Bronchial epithelial cell (primary cell): ENCODE data around the gene DSCAM. TPM values are rescaled to one million over a fixed set of nuclear protein-coding genes. Genes with fewer than 3 reads are reported as not detected.
A peak's percentile ranks its signal among the peaks of the same experiment; 100 is the strongest.
"Not testable (repeated sequence)": the region's sequence is repeated elsewhere in the genome, so short reads cannot be mapped to it uniquely, and the experiment has no call there.

Experiments
- DNase-seq: peaks from one replicate; pipeline ENCODE4 v3.0.0-alpha.2; 2010; ENCODE audit warnings: low read depth
- FAIRE-seq: peaks from 2 replicates; lab custom pipeline; 2011; peaks lifted over from hg19 to GRCh38; lab: Jason Lieb, UNC
- H3K27me3 ChIP-seq: 2 replicates; pipeline ENCODE4 v1.5.1; 2011; ENCODE audit warnings: low read length; ENCODE audit not compliant: control insufficient read depth, insufficient read depth
- H3K36me3 ChIP-seq: 2 replicates; pipeline ENCODE4 v1.5.1; 2011; ENCODE audit warnings: low read length; ENCODE audit not compliant: control insufficient read depth, insufficient read depth
- H3K4me3 ChIP-seq: 2 replicates; pipeline ENCODE4 v1.5.1; 2011; ENCODE audit warnings: mild to moderate bottlenecking, low read depth, low read length, control low read depth
- total RNA-seq: library from RNA; depleted of rRNA; stranded (reverse); fragments of >200 nt; gene quantifications from 2 replicates; pipeline ENCODE4 v1.2.1, GENCODE V29; 2014
- TF ChIP-seq, protein P1 (sequence below): IDR thresholded peaks from 2 replicates; pipeline ENCODE4 v1.5.1; 2011; ENCODE audit warnings: mild to moderate bottlenecking, moderate library complexity, low read length, control low read depth, inconsistent platforms; ENCODE audit not compliant: insufficient read depth, severe bottlenecking

DSCAM gene, protein sequence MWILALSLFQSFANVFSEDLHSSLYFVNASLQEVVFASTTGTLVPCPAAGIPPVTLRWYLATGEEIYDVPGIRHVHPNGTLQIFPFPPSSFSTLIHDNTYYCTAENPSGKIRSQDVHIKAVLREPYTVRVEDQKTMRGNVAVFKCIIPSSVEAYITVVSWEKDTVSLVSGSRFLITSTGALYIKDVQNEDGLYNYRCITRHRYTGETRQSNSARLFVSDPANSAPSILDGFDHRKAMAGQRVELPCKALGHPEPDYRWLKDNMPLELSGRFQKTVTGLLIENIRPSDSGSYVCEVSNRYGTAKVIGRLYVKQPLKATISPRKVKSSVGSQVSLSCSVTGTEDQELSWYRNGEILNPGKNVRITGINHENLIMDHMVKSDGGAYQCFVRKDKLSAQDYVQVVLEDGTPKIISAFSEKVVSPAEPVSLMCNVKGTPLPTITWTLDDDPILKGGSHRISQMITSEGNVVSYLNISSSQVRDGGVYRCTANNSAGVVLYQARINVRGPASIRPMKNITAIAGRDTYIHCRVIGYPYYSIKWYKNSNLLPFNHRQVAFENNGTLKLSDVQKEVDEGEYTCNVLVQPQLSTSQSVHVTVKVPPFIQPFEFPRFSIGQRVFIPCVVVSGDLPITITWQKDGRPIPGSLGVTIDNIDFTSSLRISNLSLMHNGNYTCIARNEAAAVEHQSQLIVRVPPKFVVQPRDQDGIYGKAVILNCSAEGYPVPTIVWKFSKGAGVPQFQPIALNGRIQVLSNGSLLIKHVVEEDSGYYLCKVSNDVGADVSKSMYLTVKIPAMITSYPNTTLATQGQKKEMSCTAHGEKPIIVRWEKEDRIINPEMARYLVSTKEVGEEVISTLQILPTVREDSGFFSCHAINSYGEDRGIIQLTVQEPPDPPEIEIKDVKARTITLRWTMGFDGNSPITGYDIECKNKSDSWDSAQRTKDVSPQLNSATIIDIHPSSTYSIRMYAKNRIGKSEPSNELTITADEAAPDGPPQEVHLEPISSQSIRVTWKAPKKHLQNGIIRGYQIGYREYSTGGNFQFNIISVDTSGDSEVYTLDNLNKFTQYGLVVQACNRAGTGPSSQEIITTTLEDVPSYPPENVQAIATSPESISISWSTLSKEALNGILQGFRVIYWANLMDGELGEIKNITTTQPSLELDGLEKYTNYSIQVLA (N-terminal part only)
- total RNA-seq = 0.38 and 0.53 TPM in 2 replicates

DNA sequence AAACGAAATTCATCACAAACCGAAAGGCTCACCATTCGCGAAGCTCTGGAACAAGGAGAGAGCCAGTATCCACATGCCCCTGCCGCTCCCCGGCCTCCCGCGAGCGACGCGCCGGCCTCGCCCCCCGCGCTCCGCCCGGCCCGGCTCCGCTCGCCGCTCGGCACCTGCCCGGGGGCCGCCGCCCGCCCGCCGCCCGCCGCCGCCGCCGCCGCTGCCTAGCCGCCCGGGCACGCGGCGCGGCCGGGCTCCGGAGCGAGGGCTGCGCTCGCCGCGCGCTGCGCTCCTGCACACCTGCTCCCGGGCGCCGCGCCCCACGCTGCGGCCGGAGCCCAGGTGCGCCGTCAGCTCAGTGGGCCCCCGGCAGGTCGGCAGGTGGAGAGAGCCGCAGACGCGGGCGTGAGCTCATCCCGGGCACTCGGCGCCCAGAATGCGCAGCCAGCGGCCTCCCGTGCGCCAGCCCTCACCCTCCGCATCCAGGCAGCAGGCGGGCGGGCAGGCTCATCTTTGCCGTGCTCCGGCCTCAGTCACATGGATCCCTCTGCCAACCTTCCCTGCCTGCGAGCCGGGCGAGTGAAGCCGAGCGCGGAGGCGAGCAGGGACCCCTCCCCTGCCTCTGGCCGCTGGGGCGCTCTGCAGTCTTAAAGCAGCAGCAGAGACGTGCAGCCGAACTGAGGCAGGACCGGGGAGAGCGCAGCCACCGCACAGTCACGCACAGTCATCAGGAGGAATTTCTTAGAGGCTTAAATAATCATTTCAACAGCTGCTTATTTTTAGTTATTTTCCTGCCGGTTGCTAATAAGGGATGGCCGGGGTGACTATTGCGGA, at the start of gene DSCAM:
TSS of gene DSCAM (minus strand) at position 572 of the 825 bp plus-strand sequence. CDS start at position 75, 497 bp downstream.
- TF ChIP-seq, protein P1, sequence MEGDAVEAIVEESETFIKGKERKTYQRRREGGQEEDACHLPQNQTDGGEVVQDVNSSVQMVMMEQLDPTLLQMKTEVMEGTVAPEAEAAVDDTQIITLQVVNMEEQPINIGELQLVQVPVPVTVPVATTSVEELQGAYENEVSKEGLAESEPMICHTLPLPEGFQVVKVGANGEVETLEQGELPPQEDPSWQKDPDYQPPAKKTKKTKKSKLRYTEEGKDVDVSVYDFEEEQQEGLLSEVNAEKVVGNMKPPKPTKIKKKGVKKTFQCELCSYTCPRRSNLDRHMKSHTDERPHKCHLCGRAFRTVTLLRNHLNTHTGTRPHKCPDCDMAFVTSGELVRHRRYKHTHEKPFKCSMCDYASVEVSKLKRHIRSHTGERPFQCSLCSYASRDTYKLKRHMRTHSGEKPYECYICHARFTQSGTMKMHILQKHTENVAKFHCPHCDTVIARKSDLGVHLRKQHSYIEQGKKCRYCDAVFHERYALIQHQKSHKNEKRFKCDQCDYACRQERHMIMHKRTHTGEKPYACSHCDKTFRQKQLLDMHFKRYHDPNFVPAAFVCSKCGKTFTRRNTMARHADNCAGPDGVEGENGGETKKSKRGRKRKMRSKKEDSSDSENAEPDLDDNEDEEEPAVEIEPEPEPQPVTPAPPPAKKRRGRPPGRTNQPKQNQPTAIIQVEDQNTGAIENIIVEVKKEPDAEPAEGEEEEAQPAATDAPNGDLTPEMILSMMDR = no peak
- FAIRE-seq (no peak), DNase-seq (peak; percentile 20)
- Histone ChIP-seq H3K27me3 (no peaks in the 10 kb centered on the region), H3K4me3 (peak within 1 kb of the TSS; percentile 39), H3K36me3 (no peaks in the 10 kb centered on the region)

DNA sequence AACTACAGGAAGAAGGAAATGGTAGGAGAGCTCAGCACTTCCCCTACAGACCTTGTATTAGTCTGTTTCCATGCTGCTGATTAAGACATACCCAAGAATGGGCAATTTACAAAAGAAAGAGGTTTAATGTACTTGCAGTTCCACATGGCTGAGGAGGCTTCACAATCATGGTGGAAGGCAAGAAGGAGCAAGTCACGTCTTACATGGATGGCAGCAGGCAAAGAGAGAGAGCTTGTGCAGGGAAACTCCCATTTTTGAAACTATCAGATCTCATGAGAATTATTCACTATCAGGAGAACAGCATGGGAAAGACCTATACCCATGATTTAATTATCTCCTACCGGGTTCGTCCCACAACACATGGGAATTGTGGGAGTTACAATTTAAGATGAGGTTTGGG, 48.7 kb upstream of the DSCAM start:
- FAIRE-seq, DNase-seq, H3K36me3 ChIP-seq, H3K27me3 ChIP-seq, H3K4me3 ChIP-seq: not testable (repeated sequence)

DNA sequence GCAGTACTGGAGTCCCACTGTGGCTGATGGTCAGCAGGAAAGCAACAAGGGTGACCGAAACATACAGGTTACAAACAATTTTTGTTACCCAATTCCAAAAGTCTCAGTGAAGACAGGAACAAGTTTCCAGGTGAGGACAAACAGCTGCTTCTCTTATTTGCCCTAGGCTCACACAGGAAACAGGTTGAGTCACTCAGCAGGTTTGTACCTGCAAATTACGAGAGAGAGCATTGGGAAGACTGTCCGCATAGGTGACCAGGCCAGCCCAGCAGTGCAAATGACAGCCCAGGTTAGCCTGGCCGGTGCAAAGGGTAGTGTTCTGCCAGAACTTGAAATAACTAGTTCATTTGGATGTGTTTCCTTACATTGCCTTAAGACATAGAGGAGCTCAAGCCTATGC, 40.0 kb upstream of the DSCAM start:
- H3K36me3 ChIP-seq = no peaks in the 10 kb centered on the region
- FAIRE-seq (no peak), DNase-seq (peak; percentile 93)
- TF ChIP-seq, protein P1 = no peak
- H3K4me3 ChIP-seq = no peak overlapping the region
- no peaks in the 10 kb centered on the region for H3K27me3 ChIP-seq

DNA sequence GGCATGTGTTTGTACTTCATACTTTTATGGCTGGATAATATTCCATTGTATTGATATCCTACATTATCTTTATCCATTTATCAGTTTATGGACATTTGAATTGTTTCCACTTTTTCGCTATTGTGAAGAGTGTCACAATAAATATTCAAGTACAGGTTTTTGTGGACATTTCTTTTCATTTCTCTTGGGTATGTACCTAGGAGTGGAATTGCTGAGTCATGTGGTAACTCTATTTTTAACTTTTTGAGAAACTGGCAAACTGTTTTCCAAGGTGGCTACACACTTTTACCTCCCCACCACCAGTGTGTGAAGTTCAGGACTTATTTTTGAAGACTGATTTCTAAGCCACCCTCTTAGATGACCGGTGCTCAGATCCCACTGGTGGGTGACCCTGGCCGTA, 39.0 kb upstream of the DSCAM start:
- no peak for DNase-seq
- no peak overlapping the region for H3K4me3 ChIP-seq
- no peak for FAIRE-seq
- H3K27me3 ChIP-seq = no peaks in the 10 kb centered on the region
- TF ChIP-seq, protein P1 = no peak
- no peaks in the 10 kb centered on the region for H3K36me3 ChIP-seq

DNA sequence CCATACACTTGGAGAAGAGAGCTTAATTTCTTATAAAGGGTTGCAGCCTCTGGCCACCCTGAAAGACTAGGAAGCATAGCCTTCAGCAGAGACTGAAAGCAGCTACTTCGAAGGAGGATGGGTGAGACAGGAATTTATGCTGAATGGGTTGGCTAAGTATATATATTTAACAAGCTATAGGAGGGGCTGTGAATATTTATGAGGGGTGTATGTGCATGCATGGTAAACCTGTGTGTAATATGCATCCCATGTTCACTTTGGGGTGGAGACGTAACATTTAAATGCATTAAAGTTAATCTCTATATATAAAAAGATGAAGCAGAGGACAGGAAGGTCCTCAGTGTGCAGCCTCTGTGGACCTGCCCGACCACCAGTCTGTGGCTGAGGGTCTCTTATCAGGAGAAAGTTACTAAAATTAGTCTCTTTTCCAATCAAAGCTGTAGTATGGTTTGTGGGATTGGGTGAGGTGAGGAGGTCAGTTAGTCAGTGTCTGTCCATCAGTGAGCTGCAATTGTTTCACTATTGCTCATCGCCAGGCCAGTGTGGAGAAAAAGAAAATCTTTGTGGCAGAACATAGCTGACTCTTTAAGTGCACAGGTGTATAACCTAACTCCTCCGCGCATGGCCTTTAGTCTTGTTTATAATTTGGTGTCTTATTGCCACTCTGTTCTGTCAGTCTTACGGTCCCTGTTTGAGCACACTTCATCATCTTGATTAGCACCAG, 35.4 kb upstream of the DSCAM start:
- no peak for DNase-seq
- TF ChIP-seq, protein P1 = no peak
- Histone ChIP-seq H3K27me3 (no peaks in the 10 kb centered on the region), H3K4me3 (no peak overlapping the region), H3K36me3 (no peaks in the 10 kb centered on the region)
- no peak for FAIRE-seq
